Left hindlimb (tissue), 1 donor: Measurements from ENCODE around the gene ZFP36.

ENCODE experiments used
- DNase-seq: peaks from one replicate; pipeline ENCODE4 v3.0.0-alpha.2; 2018

Gene ZFP36

DNA sequence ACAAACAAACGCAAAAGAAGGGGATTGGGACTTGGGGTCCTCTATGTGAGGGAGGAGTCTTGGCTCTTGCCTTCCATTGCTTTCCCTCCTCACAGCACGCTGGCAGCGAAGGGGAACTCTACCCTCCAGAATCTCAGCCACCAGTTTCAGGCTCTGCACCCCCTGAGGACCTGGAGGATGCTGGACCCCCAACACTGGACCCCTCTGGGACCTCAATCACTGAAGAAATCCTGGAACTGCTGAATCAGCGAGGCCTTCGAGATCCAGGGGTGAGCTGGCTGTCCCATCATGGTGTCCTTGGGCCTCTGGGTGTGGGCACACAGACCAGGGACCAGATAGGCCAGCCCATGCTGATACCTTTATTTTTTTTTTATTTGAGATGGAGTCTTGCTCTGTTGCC is 15.4 kb downstream of the ZFP36 start:
- no peak for DNase-seq

DNA sequence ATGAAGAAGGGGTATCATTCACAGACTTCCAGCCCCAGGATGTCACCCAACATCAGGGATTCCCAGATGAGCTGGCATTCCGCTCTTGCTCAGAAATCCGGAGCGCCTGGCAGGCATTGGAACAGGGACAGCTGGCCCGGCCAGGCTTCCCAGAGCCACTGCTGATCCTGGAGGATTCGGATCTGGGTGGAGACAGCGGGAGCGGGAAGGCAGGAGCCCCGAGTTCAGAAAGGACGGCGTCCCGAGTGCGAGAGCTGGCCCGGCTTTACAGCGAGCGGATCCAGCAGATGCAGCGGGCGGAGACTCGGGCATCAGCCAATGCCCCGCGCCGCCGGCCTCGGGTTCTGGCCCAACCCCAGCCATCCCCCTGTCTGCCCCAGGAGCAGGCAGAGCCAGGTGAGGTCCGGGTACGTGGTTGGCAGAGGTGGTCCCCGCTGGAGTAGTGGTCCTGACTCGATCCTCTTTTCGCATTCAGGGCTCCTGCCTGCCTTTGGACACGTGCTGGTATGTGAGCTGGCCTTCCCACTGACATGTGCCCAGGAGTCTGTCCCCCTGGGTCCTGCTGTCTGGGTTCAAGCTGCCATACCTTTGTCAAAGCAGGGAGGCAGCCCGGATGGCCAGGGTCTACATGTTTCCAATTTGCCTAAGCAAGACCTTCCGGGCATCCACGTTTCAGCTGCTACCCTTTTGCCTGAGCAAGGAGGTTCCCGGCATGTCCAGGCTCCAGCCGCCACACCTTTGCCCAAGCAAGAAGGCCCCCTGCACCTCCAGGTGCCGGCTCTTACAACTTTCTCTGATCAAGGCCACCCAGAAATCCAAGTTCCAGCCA is 16.8 kb downstream of the ZFP36 start:
- DNase-seq = no peak

DNA sequence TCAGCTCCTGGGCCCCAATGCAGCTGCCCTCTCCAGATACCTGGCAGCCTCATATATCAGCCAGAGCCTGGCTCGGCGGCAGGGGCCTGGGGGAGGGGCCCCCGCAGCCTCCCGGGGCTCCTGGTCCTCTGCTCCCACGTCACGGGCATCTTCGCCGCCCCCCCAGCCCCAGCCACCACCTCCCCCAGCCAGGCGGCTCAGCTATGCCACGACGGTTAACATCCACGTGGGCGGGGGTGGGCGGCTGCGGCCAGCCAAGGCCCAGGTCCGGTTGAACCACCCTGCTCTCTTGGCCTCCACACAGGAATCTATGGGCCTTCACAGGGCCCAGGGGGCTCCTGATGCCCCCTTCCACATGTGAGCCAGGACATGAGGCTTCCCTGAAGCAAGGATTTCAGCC is 18.3 kb downstream of the ZFP36 start:
- DNase-seq = no peak

DNA sequence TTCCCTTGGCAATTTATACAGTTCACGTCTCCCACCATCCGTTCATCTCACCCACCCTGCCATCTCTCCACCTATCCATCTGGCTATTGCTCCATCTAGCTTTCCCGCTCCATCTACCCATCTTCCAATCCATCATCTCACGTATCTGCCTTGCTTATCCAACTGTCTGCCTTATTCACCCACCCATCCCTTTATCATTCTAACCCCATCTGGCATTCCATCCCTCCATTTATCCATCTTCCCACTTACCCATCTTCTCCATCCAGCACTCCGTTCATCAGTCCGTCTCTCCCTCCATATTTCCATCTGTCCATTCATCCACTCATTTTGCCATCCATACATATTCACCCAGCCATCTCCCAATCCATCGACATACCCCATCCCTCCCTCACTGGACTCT is 19.1 kb downstream of the ZFP36 start:
- DNase-seq = no peak

DNA sequence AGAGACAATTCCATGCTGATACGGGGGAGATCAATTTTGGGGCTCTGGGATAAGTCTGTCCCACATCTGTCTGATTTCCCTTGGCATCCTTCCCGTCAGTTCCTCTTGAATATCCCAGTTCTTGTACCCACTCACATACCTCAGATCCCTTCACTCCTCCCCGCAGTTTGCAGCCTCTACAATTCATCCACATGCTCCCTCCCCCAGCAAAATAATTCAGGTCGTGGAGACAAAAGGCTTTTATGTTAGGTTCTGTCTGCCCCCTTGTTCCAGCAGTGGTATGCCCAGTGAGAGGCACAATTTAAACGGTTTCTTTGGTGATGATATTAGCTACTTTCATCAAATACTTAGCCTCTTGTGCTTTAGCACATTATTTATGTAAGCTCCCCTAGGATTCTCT is 19.5 kb downstream of the ZFP36 start:
- no peak for DNase-seq

GRCh38 chr19:39427707-39428106 is 21.1 kb downstream of the ZFP36 start:
- no peak for DNase-seq

- peak; percentile 92 for DNase-seq
Observed at GRCh38 chr19:39428283-39429112, 21.9 kb downstream of the ZFP36 start.

DNA sequence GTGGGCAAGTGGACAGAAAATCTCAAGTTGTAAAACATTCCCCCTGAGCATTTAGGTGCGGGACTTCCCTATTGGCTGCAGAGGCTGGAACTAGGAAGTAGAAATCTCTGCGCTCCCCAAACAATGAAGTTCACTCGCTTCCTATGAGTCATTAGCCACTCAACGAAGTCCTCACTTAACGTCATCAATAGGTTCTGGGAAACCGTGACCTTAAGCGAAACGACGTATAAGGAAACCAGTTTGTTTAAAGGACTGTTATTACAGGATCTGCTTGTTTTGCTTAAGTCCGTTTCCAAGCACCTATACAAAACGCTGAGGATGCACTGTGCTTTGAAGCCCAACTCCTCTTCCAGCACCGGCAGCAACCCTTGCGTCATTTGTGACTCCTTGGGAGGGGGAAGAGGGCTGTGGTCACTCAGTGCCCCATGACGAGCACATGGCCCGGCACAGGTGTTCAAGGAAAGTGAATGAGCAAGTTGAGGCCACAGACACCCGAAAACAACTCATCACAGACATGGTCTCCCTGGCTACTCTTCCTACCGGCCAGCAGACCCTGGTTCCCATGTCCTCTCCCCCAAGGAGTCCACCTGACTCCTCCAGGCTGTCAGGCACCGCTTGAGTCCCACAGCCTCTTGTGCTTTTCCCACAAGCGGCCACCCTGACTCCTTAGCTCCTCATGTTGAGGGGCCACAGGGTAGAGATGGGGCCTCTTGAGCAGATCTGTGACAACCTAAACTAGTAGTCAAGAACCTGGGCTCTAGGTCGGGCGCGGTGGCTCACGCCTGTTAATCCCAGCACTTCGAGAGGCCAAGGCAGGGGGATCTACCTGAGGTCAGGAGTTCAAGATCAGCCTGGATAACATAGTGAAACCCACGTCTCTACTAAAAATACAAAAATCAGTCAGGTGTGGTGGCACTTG is 24.3 kb downstream of the ZFP36 start:
- DNase-seq = no peak

- DNase-seq = no peak
Observed at GRCh38 chr19:39432677-39433025, 26.0 kb downstream of the ZFP36 start.

DNA sequence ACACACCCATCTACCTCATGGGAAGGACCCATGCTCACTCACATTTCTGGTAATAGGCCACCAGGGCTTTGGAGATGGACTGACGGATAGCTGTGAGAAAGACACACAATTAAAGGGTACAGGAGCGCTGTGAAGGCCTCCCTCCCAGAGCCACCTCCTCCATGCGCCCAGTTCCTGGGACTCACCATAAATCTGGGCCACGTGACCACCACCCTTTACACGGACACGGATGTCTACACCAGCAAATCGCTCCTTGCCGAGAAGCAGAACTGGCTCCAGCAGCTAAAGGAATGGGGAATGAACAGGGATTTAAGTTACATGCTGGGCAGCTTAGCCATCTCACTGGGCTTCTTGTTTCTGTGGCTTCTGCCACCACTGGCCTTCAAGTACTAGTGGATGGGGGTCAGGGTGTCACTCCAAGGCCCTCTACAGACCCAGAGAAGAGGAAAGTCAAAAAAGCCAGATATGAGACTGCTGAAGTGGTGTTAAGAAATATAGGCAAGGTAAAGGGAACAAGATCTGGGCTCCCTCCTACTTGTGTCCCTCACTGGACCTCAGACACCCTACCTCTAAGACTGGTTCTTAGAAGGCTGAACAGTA is 26.9 kb downstream of the ZFP36 start:
- DNase-seq = no peak

DNA sequence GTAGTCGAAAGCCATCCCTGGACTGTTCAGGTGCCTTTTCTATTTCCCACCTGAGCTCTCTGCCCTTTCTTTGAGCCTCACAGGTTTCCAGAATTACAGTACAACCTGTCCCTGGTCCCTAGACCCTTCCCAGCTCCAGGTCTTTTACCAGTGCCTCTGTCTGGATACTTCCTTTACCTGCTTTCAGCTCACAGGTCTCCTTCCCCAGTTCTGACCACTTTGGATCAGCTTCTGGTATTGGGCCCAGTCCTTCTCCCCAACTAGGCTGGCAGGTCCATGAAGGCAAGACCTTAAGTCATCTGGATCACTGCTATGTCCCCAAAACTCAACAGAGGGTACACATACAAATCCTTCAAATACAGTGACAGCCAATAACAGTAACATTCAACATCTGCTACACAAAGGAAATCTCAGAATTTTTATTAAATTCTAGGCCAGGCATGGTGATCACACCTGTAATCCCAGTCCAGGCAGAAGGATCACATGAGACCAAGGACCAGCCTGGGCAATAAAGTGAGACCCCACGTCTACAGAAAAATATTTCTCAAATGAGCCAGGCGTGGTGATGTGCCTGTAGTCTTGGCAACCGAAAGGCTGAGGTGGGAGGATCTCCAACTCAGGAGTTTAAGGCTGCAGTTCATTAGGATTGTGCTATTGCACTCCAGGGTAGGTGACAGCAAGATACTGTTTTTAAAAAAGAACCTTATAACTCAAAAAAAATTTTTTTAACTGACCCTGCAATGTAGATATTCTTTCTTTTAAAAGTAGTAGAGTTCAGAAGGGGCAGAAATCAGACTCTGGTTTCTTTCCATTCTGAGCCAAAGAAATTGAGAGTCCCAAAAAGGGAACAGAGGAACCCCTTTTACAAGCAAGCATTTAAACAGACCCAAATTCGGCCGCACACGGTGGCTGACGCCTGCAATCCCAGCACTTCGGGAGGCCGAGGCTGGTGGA is 27.8 kb downstream of the ZFP36 start:
- no peak for DNase-seq

DNA sequence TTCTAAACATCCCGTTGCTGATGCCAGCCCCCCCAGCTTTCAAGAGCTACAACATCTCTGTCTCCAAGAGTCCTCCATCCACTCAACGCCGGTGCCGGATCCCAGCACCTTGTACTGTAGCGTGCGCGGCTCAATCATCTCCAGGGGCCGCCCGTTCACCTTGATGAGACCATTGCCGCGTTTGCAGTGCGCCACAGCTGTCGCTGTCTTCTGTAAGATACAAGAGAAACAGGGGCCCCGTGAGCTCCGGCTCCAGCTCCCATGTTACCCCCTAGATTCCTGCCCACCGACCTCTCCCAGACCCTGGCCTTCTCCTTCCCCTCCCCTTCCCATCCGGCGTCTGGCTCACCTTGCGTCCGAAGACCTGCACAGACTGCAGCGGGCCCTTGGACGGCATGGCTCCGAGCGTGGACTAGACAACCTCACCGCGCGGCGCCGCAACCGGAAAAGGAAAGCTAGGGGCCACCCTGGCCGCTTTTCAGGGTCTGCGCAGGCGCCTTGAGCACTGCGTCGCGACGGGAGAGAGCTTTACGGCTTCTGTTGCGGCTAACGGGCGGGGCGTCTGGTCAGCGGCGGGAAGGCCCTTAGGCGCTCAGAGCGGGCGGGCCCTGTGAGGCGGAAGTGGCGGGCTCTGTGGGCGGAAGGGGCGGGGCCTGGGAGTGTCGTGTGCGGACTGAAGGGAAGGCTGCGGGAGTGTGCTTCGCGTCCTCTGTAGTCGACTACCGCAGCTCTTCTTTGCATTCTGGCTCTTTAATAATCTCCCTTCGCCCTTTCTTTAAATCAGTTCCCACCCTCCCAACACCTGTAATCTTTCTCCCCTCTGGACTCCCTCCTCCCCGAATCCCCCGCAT is 29.1 kb downstream of the ZFP36 start, which contains the start of gene RPS16:
TSS of gene RPS16 (minus strand) at position 451 of the 851 bp plus-strand sequence. CDS start at position 397, 54 bp downstream.
- peak; percentile 99 for DNase-seq

GRCh38 chr19:39436350-39436716 is 29.7 kb downstream of the ZFP36 start:
- no peak for DNase-seq

DNA sequence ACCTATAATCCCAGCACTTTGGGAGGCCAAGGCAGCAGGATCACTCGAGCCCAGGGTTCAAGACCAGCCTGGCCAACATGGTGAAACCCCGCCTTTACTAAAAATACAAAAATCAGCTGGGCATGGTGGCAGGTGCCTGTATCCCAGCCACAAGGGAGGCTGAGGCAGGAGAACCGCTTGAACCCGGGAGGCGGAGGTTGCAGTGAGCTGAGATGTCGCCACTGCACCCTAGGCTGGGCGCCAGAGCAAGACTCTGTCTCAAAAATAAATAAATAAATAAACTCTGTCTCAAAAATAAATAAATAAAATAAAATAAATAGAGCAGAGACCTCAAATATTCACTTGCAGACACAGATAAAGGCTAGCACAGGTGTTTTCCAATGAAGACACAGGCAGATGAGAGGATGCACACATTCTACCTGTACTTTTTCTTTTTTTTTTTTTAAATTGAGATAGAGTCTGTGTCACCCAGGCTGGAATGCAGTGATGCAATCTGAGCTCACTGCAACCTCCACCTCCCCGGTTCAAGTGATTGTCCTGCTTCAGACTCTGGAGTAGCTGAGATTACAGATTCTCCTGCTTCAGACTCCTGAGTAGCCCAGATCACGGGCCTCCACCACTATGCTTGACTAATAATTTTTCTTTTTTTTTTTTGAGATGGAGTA is 31.8 kb downstream of the ZFP36 start:
- DNase-seq = no peak

- no peak for DNase-seq
Observed at GRCh38 chr19:39444598-39445195, 38.0 kb downstream of the ZFP36 start.

- DNase-seq = peak; percentile 97
Observed at GRCh38 chr19:39445196-39446111, 38.8 kb downstream of the ZFP36 start, which contains the start of gene SUPT5H. Gene SUPT5H, plus strand, starts transcription at chr19:39445582. Its CDS starts 309 bp downstream, at chr19:39445891.

DNA sequence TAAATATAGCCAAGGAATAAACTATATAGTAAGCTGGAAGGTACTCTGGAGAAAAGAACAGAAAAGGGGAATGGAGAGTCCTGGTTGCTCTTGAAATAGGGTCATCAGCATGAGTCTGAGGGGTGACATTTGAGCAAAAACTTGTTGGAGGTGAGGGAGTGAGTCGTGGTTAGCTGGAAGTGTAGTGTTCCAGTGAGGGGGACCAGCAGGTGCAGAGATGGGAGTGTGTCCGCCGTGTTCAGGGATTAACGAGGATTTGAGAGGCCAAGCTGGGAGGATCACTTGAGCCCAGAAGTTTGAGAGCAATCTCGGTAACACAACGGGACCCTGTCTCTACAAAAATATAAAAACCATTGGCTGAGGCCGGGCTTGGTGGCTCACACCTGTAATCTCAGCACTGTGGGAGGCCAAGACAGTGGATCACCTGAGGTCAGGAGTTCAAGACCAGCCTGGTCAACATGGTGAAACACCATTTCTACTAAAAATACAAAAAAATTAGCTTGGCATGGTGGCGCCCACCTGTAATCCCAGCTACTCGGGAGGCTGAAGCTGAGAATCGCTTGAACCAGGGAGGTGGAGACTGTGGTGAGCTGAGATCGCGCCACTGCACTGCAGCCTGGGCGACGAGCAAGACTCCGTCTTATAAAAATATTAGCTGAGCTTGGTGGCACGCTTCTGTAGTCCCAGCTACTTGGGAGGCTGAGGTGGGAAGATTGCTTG is 39.9 kb downstream of the ZFP36 start:
- DNase-seq = no peak
